Kasumi-1 (cell line): ENCODE data around the gene BEX3.

Experiments
- DNase-seq, 2 experiments: peaks; one replicate each; lab custom pipeline; 2025; lab: John Stamatoyannopoulos, UW

The BEX3 gene

GRCh38 chrX:103423955-103424638, 47.8 kb downstream of the BEX3 start:
- DNase-seq = no peak
